Neuronal stem cell (in vitro differentiated cells): Measurements from ENCODE around the gene OSTM1.
A peak's percentile ranks its signal among the peaks of the same experiment; 100 is the strongest.

Experiments
- DNase-seq: peaks from one replicate; pipeline ENCODE4 v3.0.0-alpha.2; 2013; ENCODE audit warnings: low spot score
- H2AFZ ChIP-seq: one replicate; pipeline ENCODE4 v1.6.1; 2013; ENCODE audit warnings: mild to moderate bottlenecking, low read length, inconsistent platforms
- H2AK5ac ChIP-seq: 2 replicates; pipeline ENCODE4 v1.6.1; 2013; ENCODE audit warnings: low read depth, mild to moderate bottlenecking, inconsistent platforms, low read length, moderate library complexity, mixed read lengths
- H2BK120ac ChIP-seq: 2 replicates; pipeline ENCODE4 v1.6.1; 2013; ENCODE audit warnings: low read depth, mild to moderate bottlenecking, inconsistent platforms, low read length, moderate library complexity, mixed read lengths
- H2BK12ac ChIP-seq: one replicate; pipeline ENCODE4 v1.6.1; 2013; ENCODE audit warnings: low read length, inconsistent platforms
- H2BK15ac ChIP-seq: 2 replicates; pipeline ENCODE4 v1.6.1; 2013; ENCODE audit warnings: mild to moderate bottlenecking, low read length, inconsistent platforms, mixed read lengths
- H2BK5ac ChIP-seq: one replicate; pipeline ENCODE4 v1.6.1; 2013; ENCODE audit warnings: inconsistent platforms, mild to moderate bottlenecking, low read length, moderate library complexity
- H3K14ac ChIP-seq: one replicate; pipeline ENCODE4 v1.6.1; 2013; ENCODE audit warnings: low read length, inconsistent platforms
- H3K18ac ChIP-seq: 2 replicates; pipeline ENCODE4 v1.6.1; 2013; ENCODE audit warnings: low read length, inconsistent platforms
- H3K23ac ChIP-seq: 2 replicates; pipeline ENCODE4 v1.6.1; 2013; ENCODE audit warnings: low read depth, mild to moderate bottlenecking, mixed read lengths, low read length, inconsistent platforms; ENCODE audit not compliant: poor library complexity
- H3K27ac ChIP-seq: replicated peaks from 3 replicates; pipeline ENCODE4 v1.5.1; 2013; ENCODE audit warnings: low read length, inconsistent platforms
- H3K27me3 ChIP-seq, 3 experiments: 2 replicates each; pipeline ENCODE4 v1.6.1; 2013; ENCODE audit warnings: low read length in 3 of 3, mild to moderate bottlenecking in 2 of 3, inconsistent platforms in 1 of 3, low read depth in 1 of 3, mixed read lengths in 1 of 3, moderate library complexity in 1 of 3; ENCODE audit not compliant: control insufficient read depth in 3 of 3, insufficient read depth in 3 of 3
- H3K36me3 ChIP-seq, 2 donors: replicated peaks in 1 of 2; 2 replicates each; pipeline ENCODE4 v1.6.1; 2013; ENCODE audit warnings: low read length in 2 of 2; ENCODE audit not compliant: control insufficient read depth in 2 of 2, insufficient read depth in 2 of 2
- H3K4ac ChIP-seq: 2 replicates; pipeline ENCODE4 v1.6.1; 2013; ENCODE audit warnings: inconsistent platforms, mild to moderate bottlenecking, low read length, moderate library complexity
- H3K4me1 ChIP-seq, 2 donors: 1 replicate in 1 of 2; 2 replicates in 1 of 2; pipeline ENCODE4 v1.6.1; 2013; ENCODE audit warnings: low read length in 2 of 2, low read depth in 1 of 2; ENCODE audit not compliant: control insufficient read depth in 2 of 2, insufficient read depth in 1 of 2
- H3K4me2 ChIP-seq: one replicate; pipeline ENCODE4 v1.6.1; 2013; ENCODE audit warnings: mild to moderate bottlenecking, low read length, inconsistent platforms; ENCODE audit not compliant: insufficient read depth, poor library complexity, severe bottlenecking
- H3K4me3 ChIP-seq, 2 donors: 2 replicates each; pipeline ENCODE4 v1.5.1; 2013; ENCODE audit warnings: low read length in 2 of 2, mild to moderate bottlenecking in 2 of 2, inconsistent platforms in 1 of 2, moderate library complexity in 1 of 2
- H3K79me1 ChIP-seq: one replicate; pipeline ENCODE4 v1.6.1; 2013; ENCODE audit warnings: low read depth, mild to moderate bottlenecking, inconsistent platforms, low read length, moderate library complexity
- H3K9ac ChIP-seq: one replicate; pipeline ENCODE4 v1.6.1; 2013; ENCODE audit warnings: mild to moderate bottlenecking, low read depth, low read length, inconsistent platforms; ENCODE audit not compliant: poor library complexity
- H3K9me3 ChIP-seq, 2 donors: replicated peaks in 1 of 2; 2 replicates each; pipeline versions ENCODE3 to v1.6.1; 2013; ENCODE audit warnings: low read length in 2 of 2, mild to moderate bottlenecking in 2 of 2, inconsistent platforms in 1 of 2, low read depth in 1 of 2, mixed read lengths in 1 of 2, moderate library complexity in 1 of 2; ENCODE audit not compliant: control insufficient read depth in 2 of 2, insufficient read depth in 1 of 2
- H4K8ac ChIP-seq: one replicate; pipeline ENCODE4 v1.6.1; 2013; ENCODE audit warnings: low read depth, mild to moderate bottlenecking, inconsistent platforms, low read length, moderate library complexity
- H4K91ac ChIP-seq: one replicate; pipeline ENCODE4 v1.6.1; 2013; ENCODE audit warnings: low read length, low read depth, mild to moderate bottlenecking, inconsistent platforms; ENCODE audit not compliant: poor library complexity
- WGBS, 2 donors: extraction: QIAGEN DNeasy Blood & Tissue Kit; methylation state at CpG; one replicate each; pipeline ENCODE4 v1.1.7; 2013; ENCODE audit warnings: missing lambda C conversion rate in 2 of 2, mixed read lengths in 1 of 2; ENCODE audit not compliant: insufficient read length in 2 of 2, insufficient replicate concordance in 1 of 2; ENCODE audit errors: extremely low coverage in 2 of 2; 5-methylcytosine and 5-hydroxymethylcytosine counted together

OSTM1 gene

DNA sequence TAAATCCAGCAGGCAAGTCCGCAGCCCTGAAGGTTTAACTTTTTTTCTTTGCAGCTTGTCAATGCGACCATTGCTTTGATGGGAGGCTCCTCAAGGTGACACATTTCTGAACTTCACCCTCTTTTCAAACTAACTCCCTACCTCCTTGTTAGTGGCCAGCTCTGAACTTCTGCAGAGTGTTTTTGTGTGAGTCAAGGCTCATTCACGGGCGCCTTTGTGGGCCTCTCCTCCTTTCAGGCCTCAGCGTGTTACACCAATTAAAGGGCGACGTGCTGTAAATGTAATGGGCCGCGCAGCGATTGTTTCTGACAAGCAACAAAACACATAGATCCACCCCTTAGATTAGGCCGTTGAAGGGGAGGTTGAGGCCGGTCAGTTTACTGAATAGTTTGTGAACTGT, 45.8 kb upstream of the OSTM1 start:
- WGBS, 2 donors: no CpG with 5 or more reads among the region's 12 CpGs
- Histone ChIP-seq H3K9ac (no peak overlapping the region), H3K4me1 (peaks cover 22 to 36% of the 10 kb centered on the region in 2 donors), H3K36me3 (no peaks in the 10 kb centered on the region), H3K4me3 (no peak overlapping the region), H4K91ac (no peak overlapping the region), H2AK5ac (no peak overlapping the region), H3K79me1 (no peaks in the 10 kb centered on the region), H2AFZ (peak overlapping the region; percentile 71), H3K9me3 (peaks cover 0 to 3% of the 10 kb centered on the region in 2 donors), H3K27me3 (peaks cover 42 to 99% (median 89%) of the 10 kb centered on the region in 3 experiments), H2BK12ac (no peak overlapping the region), H2BK120ac (no peak overlapping the region), H3K23ac (no peak overlapping the region), H2BK5ac (no peak overlapping the region), H4K8ac (no peak overlapping the region), H3K4me2 (peak overlapping the region; percentile 35), H3K18ac (no peak overlapping the region), H3K4ac (no peak overlapping the region), H3K27ac (no peak overlapping the region), H2BK15ac (no peak overlapping the region), H3K14ac (no peak overlapping the region)
- peak; percentile 36 for DNase-seq

DNA sequence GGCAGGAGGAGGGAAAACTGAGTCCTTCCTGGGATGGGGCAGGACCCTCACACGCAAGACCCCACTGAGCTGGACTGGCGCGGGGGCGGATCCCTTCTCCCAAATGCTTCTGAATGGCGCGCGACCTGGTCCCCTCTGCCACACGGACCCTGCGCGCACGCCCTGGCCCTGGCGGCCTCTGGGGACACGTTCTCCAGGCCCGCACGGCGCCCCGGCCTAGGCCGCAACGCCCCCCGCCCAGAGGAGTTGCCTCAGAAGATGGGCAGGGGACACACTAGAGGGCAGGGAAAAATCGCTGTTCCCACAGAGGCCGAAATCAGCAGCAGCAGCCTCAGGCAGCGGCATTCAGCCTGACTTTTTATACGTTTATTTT, 45.2 kb upstream of the OSTM1 start:
- no peaks in the 10 kb centered on the region for H3K79me1 ChIP-seq
- peak overlapping the region; percentile 94 for H3K18ac ChIP-seq
- DNase-seq: peak; percentile 23
- H3K9me3 ChIP-seq: peaks cover 0 to 3% of the 10 kb centered on the region in 2 donors
- H3K23ac ChIP-seq: peak overlapping the region; percentile 46
- H2AK5ac ChIP-seq: peak overlapping the region; percentile 89
- no peaks in the 10 kb centered on the region for H3K36me3 ChIP-seq
- no peak overlapping the region for H2BK120ac ChIP-seq
- H4K8ac ChIP-seq: no peak overlapping the region
- H4K91ac ChIP-seq: peak overlapping the region; percentile 68
- H3K4me3 ChIP-seq: no peak overlapping the region
- H2AFZ ChIP-seq: peak overlapping the region; percentile 71
- no CpG with 5 or more reads among the region's 24 CpGs for WGBS, 2 donors
- H2BK15ac ChIP-seq: peak overlapping the region; percentile 22
- no peak overlapping the region for H3K27ac ChIP-seq
- peak overlapping the region; percentile 89 for H3K4me2 ChIP-seq
- peaks cover 42 to 99% (median 95%) of the 10 kb centered on the region in 3 experiments for H3K27me3 ChIP-seq
- peak overlapping the region; percentile 50 for H3K14ac ChIP-seq
- H2BK12ac ChIP-seq: peak overlapping the region; percentile 99
- H3K4me1 ChIP-seq: peaks cover 23 to 39% of the 10 kb centered on the region in 2 donors
- peak overlapping the region; percentile 60 for H3K9ac ChIP-seq
- no peak overlapping the region for H2BK5ac ChIP-seq
- H3K4ac ChIP-seq: no peak overlapping the region

GRCh38 chr6:108118810-108119768, 44.5 kb upstream of the OSTM1 start:
- H3K23ac ChIP-seq: peak overlapping the region; percentile 46
- no peak overlapping the region for H4K8ac ChIP-seq
- H3K4ac ChIP-seq: no peak overlapping the region
- H3K27ac ChIP-seq: no peak overlapping the region
- peak overlapping the region; percentile 94 for H3K18ac ChIP-seq
- no peaks in the 10 kb centered on the region for H3K36me3 ChIP-seq
- peaks cover 42 to 99% (median 96%) of the 10 kb centered on the region in 3 experiments for H3K27me3 ChIP-seq
- H2AK5ac ChIP-seq: peak overlapping the region; percentile 89
- peak overlapping the region; percentile 71 for H2AFZ ChIP-seq
- DNase-seq: peak; percentile 41
- H2BK12ac ChIP-seq: peak overlapping the region; percentile 99
- H2BK15ac ChIP-seq: peak overlapping the region; percentile 22
- H2BK5ac ChIP-seq: no peak overlapping the region
- H4K91ac ChIP-seq: no peak overlapping the region
- peak overlapping the region; percentile 60 for H3K9ac ChIP-seq
- H3K4me2 ChIP-seq: peak overlapping the region; percentile 89
- H3K4me1 ChIP-seq: peaks cover 23 to 38% of the 10 kb centered on the region in 2 donors
- no CpG with 5 or more reads among the region's 67 CpGs for WGBS, 2 donors
- no peaks in the 10 kb centered on the region for H3K79me1 ChIP-seq
- peak overlapping the region in 1 of 2 donors; percentile 68 for H3K4me3 ChIP-seq
- peaks cover 0 to 3% of the 10 kb centered on the region in 2 donors for H3K9me3 ChIP-seq
- peak overlapping the region; percentile 50 for H3K14ac ChIP-seq
- H2BK120ac ChIP-seq: no peak overlapping the region

- Histone ChIP-seq H3K36me3 (no peaks in the 10 kb centered on the region), H3K9me3 (peaks cover 0 to 3% of the 10 kb centered on the region in 2 donors), H2BK5ac (no peak overlapping the region), H3K4me3 (peak overlapping the region; percentile 34 to 42), H3K4me1 (peaks cover 22 to 37% of the 10 kb centered on the region in 2 donors), H3K9ac (peak overlapping the region; percentile 24), H2BK12ac (no peak overlapping the region), H4K91ac (no peak overlapping the region), H3K23ac (no peak overlapping the region), H4K8ac (no peak overlapping the region), H3K18ac (peak overlapping the region; percentile 94), H2AK5ac (no peak overlapping the region), H2AFZ (peak overlapping the region; percentile 91), H3K79me1 (no peaks in the 10 kb centered on the region), H2BK120ac (no peak overlapping the region), H3K14ac (no peak overlapping the region), H3K4me2 (peak overlapping the region; percentile 79), H3K27me3 (peaks cover 39 to 99% (median 95%) of the 10 kb centered on the region in 3 experiments), H2BK15ac (no peak overlapping the region), H3K27ac (no peak overlapping the region), H3K4ac (no peak overlapping the region)
- no CpG with 5 or more reads among the region's 45 CpGs for whole genome bisulfite sequencing, 2 donors
- DNase-seq: no peak
These were observed 43.8 kb upstream of the OSTM1 start for GRCh38 chr6:108118359-108118724.
